GM12875 (cell line): ENCODE results near the gene YEATS2.

ENCODE experiments used
- H3K4me3 ChIP-seq: one replicate; pipeline ENCODE4 v1.5.1; 2011; ENCODE audit warnings: low read depth, low read length, control low read depth
- TF ChIP-seq, protein P1 (sequence below): IDR thresholded peaks from 2 replicates; pipeline ENCODE4 v1.5.1; 2011; ENCODE audit warnings: low read depth, mild to moderate bottlenecking, control low read depth, inconsistent platforms, low read length, moderate library complexity, borderline replicate concordance; ENCODE audit not compliant: insufficient read depth

Gene YEATS2

DNA sequence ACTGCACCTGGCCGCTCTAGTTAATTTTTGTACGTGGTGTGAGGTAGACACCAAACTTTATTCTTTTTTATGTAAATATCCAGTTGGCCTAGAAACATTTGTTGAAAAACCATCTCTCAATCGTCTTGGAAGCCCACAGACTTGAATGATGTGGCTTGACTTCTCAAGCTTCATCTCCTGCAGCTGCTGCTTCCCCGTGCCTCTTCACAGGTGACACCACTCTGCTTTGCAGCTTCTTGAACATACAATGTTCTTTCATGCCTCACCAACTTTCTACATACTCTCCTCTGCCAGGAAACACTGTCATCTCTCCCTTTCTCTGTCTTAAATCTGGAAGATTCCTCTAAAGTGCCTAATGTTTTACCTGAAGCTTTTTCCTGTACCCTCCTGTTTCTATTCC lies 92.2 kb downstream of the YEATS2 start:
- TF ChIP-seq, protein P1, sequence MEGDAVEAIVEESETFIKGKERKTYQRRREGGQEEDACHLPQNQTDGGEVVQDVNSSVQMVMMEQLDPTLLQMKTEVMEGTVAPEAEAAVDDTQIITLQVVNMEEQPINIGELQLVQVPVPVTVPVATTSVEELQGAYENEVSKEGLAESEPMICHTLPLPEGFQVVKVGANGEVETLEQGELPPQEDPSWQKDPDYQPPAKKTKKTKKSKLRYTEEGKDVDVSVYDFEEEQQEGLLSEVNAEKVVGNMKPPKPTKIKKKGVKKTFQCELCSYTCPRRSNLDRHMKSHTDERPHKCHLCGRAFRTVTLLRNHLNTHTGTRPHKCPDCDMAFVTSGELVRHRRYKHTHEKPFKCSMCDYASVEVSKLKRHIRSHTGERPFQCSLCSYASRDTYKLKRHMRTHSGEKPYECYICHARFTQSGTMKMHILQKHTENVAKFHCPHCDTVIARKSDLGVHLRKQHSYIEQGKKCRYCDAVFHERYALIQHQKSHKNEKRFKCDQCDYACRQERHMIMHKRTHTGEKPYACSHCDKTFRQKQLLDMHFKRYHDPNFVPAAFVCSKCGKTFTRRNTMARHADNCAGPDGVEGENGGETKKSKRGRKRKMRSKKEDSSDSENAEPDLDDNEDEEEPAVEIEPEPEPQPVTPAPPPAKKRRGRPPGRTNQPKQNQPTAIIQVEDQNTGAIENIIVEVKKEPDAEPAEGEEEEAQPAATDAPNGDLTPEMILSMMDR: no peak
- no peak overlapping the region for H3K4me3 ChIP-seq

DNA sequence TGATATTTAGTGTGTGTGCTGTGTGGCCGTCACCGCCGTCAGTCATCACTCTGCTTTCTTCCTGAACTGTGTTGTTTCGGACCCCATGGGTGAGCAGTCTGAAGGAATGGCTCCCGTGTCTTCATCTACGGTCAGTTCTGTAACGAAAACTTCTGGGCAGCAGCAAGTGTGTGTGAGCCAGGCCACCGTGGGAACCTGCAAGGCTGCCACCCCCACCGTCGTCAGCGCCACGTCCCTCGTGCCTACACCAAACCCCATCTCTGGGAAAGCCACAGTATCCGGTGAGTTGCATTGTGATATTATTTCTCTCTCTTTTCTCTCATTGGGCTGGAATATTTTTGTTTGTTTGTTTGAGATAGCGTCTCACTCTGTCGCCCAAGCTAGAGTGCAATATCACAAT lies 93.1 kb downstream of the YEATS2 start:
- TF ChIP-seq, protein P1: no peak

DNA sequence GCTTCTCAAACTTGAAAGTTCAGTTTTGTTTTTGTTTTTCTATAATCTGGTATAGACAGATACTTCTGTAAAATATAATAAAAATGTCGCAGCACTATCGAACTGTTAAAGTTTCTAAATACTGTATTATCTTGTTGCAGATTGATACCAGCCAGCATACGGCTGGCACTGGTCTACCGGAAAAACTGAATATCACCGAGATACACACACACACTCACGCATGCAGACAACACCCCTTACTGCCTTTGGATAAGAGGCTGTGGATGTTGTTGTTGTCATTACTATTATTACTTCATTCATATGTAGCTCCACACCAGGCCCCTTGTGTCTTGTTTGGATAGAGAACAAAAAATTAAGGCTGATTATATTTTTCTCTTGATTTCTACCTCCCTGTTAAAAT lies 95.4 kb downstream of the YEATS2 start:
- TF ChIP-seq, protein P1: no peak
- H3K4me3 ChIP-seq: no peak overlapping the region

More for the DNA sequence above, 93.1 kb downstream of the YEATS2 start:
- H3K4me3 ChIP-seq: no peak overlapping the region

DNA sequence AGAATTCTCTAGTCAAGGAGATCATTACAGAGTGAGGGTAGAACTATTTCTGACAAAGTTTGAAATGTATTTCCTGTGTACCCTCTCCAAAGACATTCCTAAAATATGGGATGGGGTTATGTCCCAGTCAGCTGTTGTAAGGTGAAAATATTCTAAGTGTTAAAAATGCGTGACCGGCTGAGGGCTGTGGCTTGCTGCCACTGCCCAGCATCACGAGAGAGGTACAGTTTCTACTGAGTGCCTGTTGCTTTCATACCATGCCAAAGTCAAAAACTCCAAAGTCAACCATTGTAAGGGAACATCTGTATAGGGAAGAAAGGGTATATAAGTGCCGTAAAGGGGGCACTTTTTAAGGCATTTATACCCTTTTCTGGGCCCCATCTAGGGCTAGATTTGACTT lies 96.9 kb downstream of the YEATS2 start:
- TF ChIP-seq, protein P1: no peak
- H3K4me3 ChIP-seq: no peak overlapping the region

DNA sequence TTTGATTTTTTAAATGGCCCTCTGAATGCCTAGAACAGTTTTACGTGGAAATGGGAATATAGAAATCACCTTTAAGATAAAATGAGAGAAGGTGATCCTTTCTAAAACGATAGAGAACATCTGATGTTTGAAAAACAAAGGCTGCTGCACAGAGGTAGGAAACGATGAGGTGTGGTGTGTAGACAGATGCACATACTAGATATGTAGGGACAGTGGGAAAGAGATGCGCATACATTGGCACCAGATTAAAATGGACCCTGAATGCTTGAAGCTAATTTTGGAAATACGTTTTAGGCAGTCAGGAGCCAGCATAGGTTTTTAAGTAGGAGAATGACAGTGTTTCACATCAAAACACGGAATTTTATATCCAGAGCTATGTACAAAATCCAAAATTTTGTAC lies 98.8 kb downstream of the YEATS2 start:
- H3K4me3 ChIP-seq: no peak overlapping the region
- TF ChIP-seq, protein P1: no peak

DNA sequence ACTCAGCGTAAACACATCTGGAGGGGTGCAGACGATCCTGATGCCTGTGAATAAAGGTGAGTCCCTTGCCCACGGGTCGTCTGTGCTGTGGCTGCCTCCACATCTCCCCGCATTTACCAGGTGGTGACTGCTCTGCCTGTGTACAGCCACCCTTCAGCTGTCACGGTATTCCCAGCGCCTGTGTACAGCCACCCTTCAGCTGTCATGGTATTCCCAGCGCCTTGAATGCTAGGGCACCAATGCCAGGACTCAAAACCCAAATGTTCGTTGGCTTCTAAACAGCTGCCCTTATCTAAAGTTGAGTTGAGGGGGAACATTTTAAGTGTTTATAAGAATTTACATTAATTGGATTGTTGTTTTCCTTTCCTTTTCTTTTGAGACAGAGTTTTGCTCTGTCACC lies 100.4 kb downstream of the YEATS2 start:
- TF ChIP-seq, protein P1: no peak
- H3K4me3 ChIP-seq: no peak overlapping the region

DNA sequence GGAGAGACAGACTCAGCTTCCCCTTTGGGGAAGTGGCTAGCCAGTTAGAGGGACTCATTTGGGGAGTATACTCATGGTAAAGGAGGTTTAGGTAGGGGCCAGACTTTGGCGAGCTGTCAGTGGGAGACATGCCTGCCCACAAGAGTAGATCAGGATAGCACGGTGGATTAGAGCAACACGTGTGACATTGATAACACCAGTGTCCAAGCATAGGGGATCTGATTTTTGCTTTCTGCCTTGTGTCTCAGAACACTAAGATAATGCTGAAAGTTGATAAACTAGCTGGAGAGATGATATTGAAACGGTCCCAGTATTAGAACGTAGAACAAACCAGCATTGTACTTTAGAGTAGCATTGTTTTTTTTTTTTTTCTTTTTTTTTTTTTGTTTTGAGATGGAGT lies 101.9 kb downstream of the YEATS2 start:
- TF ChIP-seq, protein P1: no peak
- H3K4me3 ChIP-seq: no peak overlapping the region
